SK-N-SH treated with all-trans-retinoic acid at 6 μM for 48 hours (cell line): Measurements from ENCODE around the gene SMARCD3.

Experiments
- ARNTL ChIP-seq: fragments of 450-650 bp; formaldehyde crosslinking; IDR thresholded peaks from 2 replicates; pipeline ENCODE4 v1.5.0; 2020; ENCODE audit warnings: low read depth, mild to moderate bottlenecking, moderate library complexity, borderline replicate concordance
- CSDC2 ChIP-seq: fragments of 250-450 bp; sonication (Bioruptor Pico); IDR thresholded peaks from 2 replicates; pipeline ENCODE4 v1.5.0; 2020; ENCODE audit warnings: mild to moderate bottlenecking, moderate library complexity
- GLIS3 ChIP-seq: fragments of 250-450 bp; sonication (Bioruptor Pico); IDR thresholded peaks from 2 replicates; pipeline ENCODE4 v1.5.0; 2020; ENCODE audit warnings: mild to moderate bottlenecking, moderate library complexity
- ISL1 ChIP-seq: fragments of 250-450 bp; sonication (Bioruptor Pico); IDR thresholded peaks from 2 replicates; pipeline ENCODE4 v2.1.2; 2022; ENCODE audit warnings: mild to moderate bottlenecking, moderate library complexity
- OSR1 ChIP-seq: fragments of 250-450 bp; sonication (Bioruptor Pico); IDR thresholded peaks from 2 replicates; pipeline ENCODE4 v1.8.0; 2022; ENCODE audit warnings: moderate library complexity, mild to moderate bottlenecking, inconsistent platforms
- PPARA ChIP-seq: fragments of 250-450 bp; sonication (Bioruptor Pico); IDR thresholded peaks from 2 replicates; pipeline ENCODE4 v1.5.0; 2020; ENCODE audit warnings: mild to moderate bottlenecking, borderline replicate concordance
- RARB ChIP-seq: fragments of 250-450 bp; sonication (Bioruptor Pico); IDR thresholded peaks from 2 replicates; pipeline ENCODE4 v1.8.0; 2021; ENCODE audit warnings: mild to moderate bottlenecking, moderate library complexity
- SNAI2 ChIP-seq: fragments of 250-450 bp; sonication (Bioruptor Pico); IDR thresholded peaks from 2 replicates; pipeline ENCODE4 v1.5.0; 2020; ENCODE audit warnings: mild to moderate bottlenecking, moderate library complexity
- TOX ChIP-seq: fragments of 250-450 bp; sonication (Bioruptor Pico); IDR thresholded peaks from 2 replicates; pipeline ENCODE4 v1.8.0; 2021; ENCODE audit warnings: mild to moderate bottlenecking, moderate library complexity, borderline replicate concordance
- ZC3H10 ChIP-seq: fragments of 250-450 bp; sonication (Bioruptor Pico); IDR thresholded peaks from 2 replicates; pipeline ENCODE4 v1.5.1; 2021; ENCODE audit warnings: mild to moderate bottlenecking, moderate library complexity
- TF ChIP-seq, protein P1 (sequence below): fragments of 250-450 bp; sonication (Bioruptor Pico); IDR thresholded peaks from 2 replicates; pipeline ENCODE4 v1.5.1; 2020; ENCODE audit warnings: low read depth, mild to moderate bottlenecking, moderate library complexity
- TF ChIP-seq, protein P2 (sequence below): fragments of 250-450 bp; sonication (Bioruptor Pico); IDR thresholded peaks from 2 replicates; pipeline ENCODE4 v1.5.1; 2021; ENCODE audit warnings: mild to moderate bottlenecking, moderate library complexity

GRCh38 chr7:151254851-151255250 is 6.4 kb upstream of the SMARCD3 start:
- TF ChIP-seq ZC3H10 (CRISPR knock-in tag) (no peak), GLIS3 (CRISPR knock-in tag) (no peak), ARNTL (CRISPR knock-in tag) (no peak), RARB (no peak), PPARA (CRISPR knock-in tag) (no peak), CSDC2 (no peak), SNAI2 (no peak), ISL1 (no peak), TOX (CRISPR knock-in tag) (no peak), OSR1 (CRISPR knock-in tag) (no peak)
- TF ChIP-seq, protein P1, sequence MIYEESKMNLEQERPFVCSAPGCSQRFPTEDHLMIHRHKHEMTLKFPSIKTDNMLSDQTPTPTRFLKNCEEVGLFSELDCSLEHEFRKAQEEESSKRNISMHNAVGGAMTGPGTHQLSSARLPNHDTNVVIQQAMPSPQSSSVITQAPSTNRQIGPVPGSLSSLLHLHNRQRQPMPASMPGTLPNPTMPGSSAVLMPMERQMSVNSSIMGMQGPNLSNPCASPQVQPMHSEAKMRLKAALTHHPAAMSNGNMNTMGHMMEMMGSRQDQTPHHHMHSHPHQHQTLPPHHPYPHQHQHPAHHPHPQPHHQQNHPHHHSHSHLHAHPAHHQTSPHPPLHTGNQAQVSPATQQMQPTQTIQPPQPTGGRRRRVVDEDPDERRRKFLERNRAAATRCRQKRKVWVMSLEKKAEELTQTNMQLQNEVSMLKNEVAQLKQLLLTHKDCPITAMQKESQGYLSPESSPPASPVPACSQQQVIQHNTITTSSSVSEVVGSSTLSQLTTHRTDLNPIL (CRISPR knock-in tag), result no peak
- TF ChIP-seq, protein P2, sequence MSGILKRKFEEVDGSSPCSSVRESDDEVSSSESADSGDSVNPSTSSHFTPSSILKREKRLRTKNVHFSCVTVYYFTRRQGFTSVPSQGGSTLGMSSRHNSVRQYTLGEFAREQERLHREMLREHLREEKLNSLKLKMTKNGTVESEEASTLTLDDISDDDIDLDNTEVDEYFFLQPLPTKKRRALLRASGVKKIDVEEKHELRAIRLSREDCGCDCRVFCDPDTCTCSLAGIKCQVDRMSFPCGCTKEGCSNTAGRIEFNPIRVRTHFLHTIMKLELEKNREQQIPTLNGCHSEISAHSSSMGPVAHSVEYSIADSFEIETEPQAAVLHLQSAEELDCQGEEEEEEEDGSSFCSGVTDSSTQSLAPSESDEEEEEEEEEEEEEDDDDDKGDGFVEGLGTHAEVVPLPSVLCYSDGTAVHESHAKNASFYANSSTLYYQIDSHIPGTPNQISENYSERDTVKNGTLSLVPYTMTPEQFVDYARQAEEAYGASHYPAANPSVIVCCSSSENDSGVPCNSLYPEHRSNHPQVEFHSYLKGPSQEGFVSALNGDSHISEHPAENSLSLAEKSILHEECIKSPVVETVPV (CRISPR knock-in tag), result no peak
